EL (cell line): ENCODE measurements around the gene MAP2K5.
A peak's percentile ranks its signal among the peaks of the same experiment; 100 is the strongest.

Experiments
- DNase-seq: peaks from one replicate; pipeline ENCODE4 v3.0.0-alpha.2; 2016

The MAP2K5 gene

DNA sequence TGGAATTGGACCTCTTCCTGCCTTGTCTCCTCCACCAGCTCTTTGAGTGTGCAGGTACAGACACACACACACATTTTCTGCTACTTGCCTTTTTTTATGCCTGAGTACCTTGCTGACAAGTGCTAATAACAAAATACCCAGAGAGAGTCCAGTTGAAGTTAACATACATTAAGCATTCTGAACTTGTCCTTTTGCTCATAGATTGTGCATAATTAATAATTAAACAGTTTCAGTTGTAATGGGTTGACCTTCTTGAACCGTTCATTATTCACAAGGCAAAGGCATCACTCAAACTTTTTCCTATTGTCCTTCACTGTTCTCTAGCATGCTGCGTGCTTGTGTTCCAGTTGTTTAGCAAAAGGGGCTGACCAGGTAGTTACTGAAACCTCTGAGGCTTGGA lies 223.2 kb downstream of the MAP2K5 start:
- no peak for DNase-seq

DNA sequence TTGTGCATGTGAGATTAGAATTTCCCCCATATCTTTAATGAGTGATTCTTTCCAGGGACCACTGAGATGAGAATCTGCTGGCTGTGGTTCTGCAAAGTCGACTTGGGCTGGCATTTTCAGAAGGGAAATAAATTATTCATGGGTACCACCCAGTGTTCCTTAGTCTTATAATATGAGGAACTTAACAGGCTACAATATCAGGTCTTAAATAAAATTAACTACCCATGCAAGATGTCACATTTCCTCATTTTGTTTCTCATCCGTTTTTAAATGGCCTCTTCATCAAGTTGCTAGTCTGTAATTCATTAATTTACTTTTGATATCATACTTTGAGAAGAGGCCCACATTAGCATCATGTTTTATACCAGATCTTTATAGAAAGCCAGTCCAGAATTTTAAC lies 224.5 kb downstream of the MAP2K5 start:
- DNase-seq = no peak

DNA sequence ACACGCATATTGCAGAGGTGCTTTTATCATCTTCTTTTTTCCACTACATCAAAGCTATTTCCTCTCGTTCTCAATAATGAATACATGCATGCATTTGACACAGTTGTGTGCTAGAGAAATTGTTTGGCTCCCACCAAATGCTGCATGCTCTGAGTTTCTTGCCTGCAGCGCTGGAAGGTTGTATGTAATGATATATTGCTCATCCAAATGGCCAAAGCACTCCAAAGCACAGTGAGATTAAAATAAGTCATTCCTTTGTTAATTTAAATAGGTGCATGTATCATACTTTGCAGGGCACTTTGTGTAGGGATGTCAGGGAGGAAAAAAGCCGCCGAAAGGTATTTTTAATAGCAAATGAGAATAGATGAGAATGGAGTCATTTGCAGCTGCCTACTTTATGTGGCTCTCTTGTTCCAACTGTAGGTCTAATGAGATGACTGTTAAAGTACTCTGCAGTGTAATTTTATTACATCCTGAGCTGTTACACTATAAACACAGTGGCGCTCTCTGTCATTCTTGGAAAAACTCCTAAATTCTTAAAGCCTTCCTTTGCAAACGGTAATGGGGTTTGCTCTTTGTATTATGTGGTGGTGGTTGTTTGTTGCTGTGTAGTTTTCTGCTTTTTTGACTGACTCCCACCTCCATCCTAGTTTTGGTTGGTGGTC lies 225.9 kb downstream of the MAP2K5 start:
- no peak for DNase-seq

DNA sequence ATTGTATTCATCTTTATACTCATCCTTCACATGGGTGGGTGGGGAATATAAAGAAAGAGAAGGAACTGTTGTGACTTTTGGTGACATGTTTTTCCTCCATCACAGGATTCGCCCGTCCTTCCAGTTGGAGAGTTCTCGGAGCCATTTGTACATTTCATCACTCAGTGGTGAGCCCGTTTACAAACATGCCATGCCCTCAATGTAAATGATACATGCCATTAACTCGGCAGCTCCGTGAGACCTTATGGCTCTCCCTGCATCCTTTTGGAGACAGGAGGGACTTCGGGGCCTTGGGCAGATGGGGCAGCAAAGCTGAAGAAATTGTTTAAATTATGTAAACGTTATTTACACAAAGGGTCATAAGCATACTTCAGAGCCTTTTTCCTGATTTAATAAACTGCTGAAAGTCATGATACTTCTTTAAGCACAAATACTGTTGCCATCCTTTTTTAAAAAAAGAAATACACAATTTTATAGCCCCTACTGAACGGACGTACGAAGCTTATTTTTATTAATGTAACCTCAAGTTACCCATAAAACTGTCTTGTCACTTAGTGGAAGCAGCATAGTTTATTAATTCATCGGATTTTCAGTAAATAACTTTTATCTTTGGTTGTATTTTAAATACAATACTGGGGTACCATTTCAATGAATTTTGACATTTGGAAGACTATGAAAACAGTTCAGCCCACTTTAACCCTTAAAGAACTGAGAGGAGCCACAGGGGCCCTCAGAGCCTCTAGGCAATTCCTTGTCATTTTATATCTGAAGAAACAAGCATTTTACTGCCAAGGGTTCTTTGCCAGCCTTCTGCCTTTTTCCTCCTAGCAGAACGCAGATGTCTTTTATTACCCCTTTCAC lies 227.2 kb downstream of the MAP2K5 start:
- DNase-seq = no peak

DNA sequence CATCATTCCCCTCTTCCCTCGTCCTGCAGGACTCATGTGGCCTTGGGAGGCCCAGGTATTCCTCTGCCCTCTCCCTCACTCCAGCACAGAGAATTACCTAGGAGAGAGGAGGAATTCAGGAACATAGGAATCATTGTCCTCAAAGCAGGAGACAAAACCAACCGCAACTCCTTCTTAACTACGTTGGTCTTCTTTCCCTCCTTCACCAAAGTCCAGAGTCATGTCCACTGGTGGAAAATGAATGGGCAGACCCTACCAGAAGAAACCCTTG lies 227.8 kb downstream of the MAP2K5 start:
- DNase-seq = no peak

DNA sequence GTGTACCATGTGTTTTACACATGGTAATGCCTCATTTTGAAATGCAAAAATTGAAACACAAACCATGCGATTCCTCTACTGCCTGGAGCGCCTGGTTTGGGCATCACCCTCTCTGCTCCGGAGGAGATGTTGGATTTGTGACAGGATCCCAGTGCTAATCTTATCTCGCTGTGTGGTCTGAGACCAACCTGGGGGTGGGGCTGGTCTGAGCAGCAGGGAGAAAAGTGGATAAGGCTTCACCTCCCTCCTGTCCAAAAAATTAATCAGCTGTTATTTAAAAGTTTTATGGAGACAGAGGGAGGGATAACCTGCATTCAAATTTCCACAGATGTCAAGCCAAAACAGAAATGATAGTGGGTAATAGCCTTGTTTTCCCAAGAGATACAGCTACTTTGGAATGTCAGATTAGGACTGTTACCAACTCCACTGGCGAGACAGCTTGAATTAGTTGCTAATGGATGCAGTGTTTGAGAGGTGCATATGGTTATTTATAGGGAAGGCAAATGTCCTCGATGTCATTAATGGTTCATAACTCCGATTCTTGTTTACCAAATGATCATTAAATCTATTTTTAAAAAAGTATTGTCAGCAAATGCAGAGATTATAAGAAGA lies 228.8 kb downstream of the MAP2K5 start:
- DNase-seq = no peak

DNA sequence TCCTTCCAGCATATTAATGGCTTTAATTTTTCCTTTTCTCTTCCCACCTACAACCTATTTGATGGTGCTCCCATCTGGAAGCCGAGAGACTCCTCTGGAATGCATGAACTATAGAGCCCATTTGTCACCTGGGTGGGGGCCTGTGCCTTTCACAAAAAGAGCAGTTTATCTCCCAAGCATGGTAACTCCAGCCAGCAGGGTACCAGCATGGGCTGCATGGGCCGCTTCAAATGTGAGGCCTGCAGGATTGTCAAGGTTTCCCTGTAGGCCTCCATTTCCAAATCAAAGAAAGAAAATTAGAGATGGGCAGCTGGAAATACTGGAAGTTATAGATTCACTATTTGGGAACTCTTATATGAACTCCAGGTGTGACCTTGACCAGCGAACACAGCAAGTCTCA lies 232.1 kb downstream of the MAP2K5 start:
- DNase-seq = no peak

DNA sequence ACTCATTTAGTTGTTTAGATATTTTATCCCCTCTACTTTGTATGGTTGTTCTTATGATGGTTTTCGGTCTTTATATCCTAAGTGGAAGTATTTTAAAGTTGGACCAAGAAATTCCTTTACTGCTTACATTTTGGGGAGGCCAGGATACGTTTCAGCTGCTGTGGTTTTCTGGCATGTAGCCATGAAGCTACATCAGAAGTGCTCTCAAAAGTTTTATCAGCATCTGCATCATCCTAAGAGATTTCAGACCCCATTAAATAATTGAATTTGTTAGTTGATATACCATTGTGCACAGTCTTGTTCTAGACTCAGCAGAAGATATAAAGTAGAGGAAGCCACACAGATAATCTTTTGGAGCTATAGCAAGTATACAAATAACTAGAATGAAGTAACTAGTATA lies 232.7 kb downstream of the MAP2K5 start:
- no peak for DNase-seq

DNA sequence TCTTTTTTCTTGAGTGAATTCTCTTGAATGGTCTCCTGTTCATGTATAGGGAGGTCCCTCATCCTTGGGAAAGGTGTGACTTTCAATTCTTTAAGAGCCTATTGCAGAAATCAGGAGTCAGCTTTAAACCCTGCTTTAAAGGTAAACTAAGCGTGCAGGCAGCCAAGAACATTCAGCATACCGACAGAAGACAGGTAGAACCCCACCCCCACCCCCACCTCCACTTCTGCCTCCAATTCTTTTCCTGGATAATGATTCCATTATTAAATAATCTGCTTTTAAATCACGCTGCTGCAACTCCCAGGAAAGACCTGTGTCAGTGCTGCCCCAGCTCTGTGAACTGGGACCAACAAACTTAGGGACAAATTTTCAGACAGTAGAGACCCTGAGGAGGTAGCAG lies 233.5 kb downstream of the MAP2K5 start:
- DNase-seq = no peak

DNA sequence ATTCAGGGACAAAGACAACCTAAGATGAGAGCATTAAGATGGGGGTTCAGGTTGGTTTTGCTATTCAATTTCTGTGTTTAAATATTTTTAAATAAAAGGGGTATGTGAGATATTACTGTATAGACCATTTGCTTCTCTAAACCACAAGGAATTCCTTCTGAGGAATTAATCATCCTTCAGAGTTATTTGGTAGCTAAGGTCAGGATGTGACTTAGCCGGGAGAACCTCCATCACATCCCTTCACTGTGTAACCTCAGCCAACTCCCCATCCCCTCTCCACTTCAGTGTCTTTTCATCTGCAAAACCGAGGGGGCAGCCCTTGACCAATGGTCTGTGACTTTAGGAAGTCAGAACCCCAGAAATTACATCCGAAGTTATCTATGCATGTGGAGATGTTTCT lies 234.1 kb downstream of the MAP2K5 start:
- peak; percentile 54 for DNase-seq

DNA sequence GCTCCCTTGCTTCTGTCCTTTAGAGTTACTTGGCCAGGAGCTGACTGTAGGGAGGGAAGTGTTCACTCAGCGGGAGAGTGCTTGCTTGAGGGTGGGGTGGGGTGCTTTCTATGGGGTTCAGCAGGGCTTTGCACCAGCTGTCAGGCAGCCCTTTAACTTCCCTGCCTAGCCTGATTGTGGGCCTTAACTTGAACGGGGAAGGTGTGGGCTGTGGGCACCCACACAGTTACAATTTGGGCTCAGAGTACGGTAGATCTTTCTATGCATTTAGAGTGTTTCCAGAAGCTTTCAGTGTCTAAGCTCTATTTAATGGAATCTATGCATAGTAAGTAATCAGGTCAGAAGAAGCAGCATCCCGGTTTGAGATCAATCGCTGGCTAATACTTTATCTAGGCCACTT lies 234.6 kb downstream of the MAP2K5 start:
- DNase-seq = no peak

DNA sequence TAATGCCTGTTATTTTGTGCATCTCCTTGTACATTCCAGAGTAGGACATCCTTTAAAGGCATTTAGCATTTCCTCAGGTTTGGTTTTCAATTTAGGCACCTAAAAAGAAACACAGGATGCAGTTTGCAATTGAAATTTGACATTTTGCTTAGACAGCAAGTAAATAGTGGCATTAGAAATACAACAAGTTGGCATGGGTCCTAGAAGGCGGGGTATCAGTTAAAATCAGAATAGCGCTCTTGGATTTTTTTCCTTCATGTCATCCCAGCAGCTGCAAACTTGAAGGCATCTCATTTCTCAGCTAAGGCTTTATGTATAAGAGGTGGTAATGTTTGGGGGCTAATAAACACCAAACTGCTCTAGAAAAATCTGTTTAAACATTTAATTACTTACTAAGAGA lies 235.3 kb downstream of the MAP2K5 start:
- DNase-seq = no peak

DNA sequence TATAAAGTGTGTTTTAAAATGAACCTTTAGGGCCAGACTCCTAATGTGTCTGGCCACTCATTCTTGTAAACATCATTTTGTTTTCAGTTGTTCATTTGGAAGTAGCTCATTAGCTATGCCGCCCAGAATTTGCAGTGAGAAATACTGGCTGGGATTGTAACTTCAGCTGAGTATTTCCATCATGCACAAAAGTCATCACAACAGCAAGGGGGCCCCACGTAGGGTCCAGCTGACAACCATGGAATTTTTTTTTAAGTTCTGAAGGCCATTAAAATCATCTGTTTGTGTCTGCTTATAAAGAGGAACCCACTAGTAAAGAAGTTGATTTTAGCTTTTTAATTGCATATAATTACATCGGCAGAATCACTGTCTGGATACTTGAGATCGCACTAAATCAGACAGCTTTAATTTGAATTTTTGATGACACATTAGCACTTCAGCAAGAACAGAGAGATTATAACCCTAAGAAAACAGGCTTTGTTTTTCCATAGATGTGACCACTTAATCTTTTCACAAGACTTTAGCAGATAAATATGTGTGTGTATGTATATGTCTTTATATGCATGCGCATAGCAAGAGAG lies 236.6 kb downstream of the MAP2K5 start:
- no peak for DNase-seq

DNA sequence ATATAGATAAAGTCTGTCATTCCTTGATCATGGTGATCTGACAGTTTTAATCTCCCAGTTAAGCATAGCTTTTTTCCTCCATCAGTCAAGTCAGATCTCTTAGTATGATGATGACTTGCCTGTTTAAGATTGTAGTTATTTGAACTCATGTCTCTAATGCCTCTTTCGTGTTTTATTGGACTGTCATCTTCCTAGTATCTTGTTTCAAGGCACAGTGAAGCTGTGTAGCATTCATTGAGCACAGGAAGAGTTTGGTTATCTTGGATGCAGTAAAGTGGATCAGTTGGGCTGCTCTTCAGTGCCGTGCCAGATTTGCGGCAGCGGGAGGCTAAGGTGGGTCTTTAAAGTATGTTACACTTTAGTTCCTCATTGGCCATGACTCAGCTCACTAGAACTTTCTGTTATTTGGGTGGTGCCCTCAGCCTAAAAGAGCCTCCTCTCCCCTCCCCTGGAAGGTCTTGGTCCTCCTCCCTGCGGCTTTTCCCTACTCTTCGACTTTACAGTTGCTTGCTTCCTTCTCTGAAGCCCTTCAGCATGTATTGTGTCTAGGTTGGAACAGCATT lies 237.1 kb downstream of the MAP2K5 start:
- no peak for DNase-seq

DNA sequence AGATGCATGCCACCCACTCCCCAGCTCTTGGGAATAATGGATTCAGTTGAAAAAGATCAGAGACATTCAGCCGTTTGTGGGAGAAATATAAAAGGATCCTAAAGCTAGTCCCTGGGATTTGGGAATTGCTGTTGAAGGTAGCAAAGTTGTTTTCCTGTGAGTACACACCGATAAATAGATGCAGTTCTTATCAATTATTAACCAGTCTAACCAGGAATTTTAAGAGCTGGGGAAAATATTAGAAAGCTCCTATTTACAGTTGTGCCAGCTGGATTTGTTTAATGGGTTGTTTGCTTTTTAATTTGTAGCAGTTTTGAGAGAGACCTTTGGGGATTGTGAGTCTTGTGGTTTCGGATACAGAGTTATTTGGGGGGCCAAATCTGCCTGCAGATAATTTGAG lies 238.6 kb downstream of the MAP2K5 start:
- no peak for DNase-seq

DNA sequence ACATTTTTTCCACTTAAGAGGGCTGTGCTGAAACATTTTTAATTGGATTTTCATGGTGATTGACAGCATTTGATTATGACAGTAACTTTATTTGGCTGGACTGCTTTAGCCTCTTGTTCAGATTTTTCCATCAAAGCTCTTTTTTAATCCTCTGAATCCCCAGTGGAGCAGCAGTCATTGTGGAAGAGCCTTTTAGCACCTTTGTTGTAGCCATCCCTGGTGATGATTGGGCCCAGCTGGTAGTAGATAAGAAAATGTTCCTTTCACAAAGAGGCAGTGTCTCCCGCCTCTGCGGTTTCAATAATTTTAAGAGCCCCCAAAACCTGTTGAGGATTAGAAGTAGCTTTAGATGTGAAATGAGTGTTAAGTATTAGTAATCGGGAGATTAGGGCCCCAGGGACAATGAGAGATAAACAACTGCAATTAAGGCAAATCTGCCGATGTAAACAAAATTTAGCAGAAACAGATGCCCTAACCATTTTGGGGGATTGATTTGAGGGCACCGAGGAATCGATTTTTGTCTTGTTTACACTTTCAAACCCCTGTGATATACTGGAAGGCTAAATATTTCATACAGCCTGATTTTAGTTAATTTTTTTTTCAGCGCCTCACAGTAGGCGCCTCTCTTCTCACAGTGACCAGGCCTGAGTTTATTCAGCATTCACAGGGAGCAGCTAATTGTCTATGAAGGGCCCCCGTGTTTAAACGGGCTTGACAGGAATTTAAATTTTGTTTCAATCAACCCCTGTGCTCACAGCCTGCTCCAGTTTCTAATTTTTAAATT lies 239.6 kb downstream of the MAP2K5 start:
- DNase-seq = no peak

DNA sequence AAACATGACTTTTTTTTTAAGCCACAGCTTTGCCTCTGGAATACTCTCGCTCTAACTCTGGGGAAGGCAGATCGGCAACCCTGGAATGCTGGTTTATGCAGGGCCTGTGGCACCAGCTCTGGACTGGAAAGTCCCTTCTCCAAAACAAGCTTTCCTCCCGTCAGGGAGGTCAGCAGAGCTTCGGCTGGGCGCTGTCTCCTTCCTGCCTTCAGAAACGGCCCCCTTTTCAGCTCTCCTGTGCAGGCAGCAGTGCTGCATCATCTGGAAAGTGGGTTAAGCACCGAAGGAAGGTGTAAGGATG lies 240.1 kb downstream of the MAP2K5 start:
- no peak for DNase-seq

DNA sequence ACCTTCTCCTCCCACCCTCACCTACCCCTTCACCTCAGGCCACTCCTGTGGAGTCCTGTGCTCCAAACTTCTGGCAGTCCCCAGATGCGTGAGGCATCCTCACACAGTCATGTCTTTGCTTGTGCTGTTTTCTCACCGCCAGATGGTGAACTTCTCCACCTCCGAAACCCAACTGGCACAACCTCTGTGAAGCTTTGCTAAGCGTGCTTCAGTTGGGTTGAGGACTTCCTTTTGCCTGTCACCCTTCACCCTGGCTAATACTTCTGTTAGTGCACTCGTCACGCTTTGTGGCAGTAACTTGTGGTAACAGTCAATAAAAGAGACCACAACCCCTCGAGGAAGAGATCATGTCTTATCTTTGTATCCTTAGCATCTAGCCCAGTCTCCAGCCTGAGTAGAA lies 240.8 kb downstream of the MAP2K5 start:
- DNase-seq = no peak

DNA sequence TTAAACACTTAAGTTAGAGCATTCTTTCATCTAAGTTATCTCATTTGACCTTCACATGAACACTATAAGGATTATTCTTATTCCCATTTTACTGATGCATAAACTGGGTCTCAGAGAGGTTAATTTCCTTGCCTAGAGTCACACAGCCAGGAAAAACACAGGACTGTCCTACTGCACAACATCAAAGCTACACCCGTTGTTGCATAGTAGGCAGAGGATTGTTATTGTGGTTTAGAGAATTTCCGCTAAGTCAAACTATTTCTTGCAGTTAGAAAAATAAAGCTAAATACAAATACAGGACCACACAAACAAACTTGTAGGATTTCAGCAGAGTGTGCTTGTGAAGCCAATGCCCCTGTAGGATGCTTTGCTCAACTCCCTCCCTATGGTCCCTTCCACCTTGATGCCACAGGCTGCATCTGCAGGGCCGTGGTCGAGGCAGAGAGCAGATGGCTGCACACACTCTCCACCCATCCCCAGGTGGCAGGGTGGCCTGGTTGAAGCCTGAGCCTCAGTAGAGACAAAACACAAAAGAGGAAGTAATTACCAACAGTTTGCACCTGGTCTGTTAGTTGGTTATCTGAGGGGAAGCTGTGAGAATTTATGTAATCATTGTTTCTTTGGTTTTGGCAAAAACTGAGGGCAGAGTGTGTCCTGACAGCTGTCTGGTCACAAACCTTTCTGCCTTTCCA lies 241.7 kb downstream of the MAP2K5 start:
- no peak for DNase-seq

DNA sequence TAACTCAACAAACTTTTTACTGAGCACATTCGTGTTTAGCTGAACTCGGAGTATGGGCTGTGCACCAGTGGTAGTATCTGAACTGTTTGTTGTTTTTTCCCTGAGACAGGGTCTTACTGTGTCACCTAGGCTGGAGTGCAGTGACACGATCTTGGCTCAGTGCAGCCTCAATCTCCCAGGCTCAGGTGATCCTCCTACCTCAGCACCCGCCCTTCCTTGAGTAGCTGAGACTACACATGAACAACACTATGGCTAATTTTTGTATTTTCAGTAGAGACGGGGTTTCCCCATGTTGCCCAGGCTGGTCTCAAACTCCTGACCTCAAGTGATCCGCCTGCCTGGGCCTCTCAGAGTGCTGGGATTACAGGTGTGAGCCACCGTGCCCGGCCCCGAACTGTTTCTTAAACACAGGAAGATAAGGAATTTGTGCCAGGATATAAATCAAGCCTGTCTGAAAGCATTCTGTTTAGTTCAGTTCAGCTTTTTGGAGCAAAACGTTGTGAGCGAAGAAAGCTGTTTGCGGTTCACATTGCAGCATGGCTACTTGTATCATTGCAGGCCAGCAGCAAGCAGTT lies 242.4 kb downstream of the MAP2K5 start:
- DNase-seq = no peak

DNA sequence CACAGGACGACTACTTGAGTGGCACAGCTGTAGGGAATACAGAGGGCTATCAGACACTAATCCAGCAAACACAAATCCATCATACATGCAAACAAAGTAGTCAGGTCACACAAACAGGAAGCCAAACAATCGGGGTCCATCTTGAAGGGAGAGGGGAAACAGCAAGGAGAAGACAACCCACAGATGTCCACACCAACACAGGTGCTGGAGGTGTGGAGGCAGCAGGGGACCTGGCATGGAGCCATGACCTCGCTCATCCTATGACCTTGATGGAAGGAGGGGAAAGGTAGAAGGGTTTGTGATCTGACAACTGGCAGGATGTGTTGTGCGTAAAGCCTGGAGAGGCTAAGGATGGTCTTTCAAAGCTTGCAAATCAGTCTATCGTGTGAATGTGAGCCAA lies 242.9 kb downstream of the MAP2K5 start:
- no peak for DNase-seq

DNA sequence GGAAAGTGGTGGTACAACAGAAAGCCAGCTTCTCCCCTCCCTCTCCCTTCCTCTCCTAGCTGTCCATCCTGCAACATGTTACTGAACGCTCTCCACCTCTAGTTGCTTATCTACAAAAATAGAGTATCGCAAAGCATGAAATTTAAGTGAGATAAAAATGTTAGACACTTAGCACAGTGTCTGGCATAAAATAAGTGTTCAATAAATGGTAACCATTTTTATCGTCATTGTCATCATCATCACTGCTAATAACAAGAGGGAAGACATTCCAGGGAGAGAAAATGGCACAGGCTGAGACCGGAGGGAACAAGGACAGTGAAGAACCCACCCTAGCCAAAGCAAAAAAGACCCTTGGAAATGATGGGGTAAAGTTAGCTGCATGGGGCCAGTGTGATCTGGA lies 244.1 kb downstream of the MAP2K5 start:
- DNase-seq = no peak
